Thoracic aorta (tissue), 2 donors: ENCODE measurements around the gene TUBB2B. TPM values are rescaled to one million over a fixed set of nuclear protein-coding genes. Genes with fewer than 3 reads are reported as not detected.

Experiments used
- ATAC-seq: fragments of 150-250 bp; one replicate; pipeline ENCODE4 v1.8.0; 2017; ENCODE audit warnings: low read depth; ENCODE audit not compliant: insufficient number of reproducible peaks, low FRiP score
- DNase-seq: peaks from one replicate; pipeline ENCODE4 v3.0.0-alpha.2; 2020; ENCODE audit warnings: low spot score
- H3K27ac ChIP-seq, 2 donors: fragments of 200-600 bp; sonication (generic); 1 replicate in 1 of 2; 2 replicates in 1 of 2; pipeline ENCODE4 v1.5.1; 2016; ENCODE audit warnings: mild to moderate bottlenecking in 2 of 2, moderate library complexity in 2 of 2
- H3K27me3 ChIP-seq: fragments of 200-600 bp; sonication (generic); replicated peaks from 2 replicates; pipeline ENCODE4 v1.6.0; 2016; ENCODE audit warnings: mild to moderate bottlenecking; ENCODE audit not compliant: insufficient read depth
- H3K36me3 ChIP-seq: fragments of 200-600 bp; sonication (generic); one replicate; pipeline ENCODE4 v1.5.1; 2016
- H3K4me1 ChIP-seq, 2 donors: fragments of 200-600 bp; sonication (generic); 1 replicate in 1 of 2; 2 replicates in 1 of 2; pipeline versions ENCODE4 v1.5.1 to v1.6.0; 2016; ENCODE audit warnings: low read depth in 2 of 2, mild to moderate bottlenecking in 1 of 2; ENCODE audit not compliant: control insufficient read depth in 1 of 2
- H3K4me3 ChIP-seq: fragments of 200-600 bp; sonication (generic); 2 replicates; pipeline ENCODE4 v1.5.1; 2016; ENCODE audit warnings: mild to moderate bottlenecking
- H3K9me3 ChIP-seq: fragments of 200-600 bp; sonication (generic); 2 replicates; pipeline ENCODE4 v1.5.1; 2016
- CTCF ChIP-seq: fragments of 200-600 bp; sonication (generic); IDR thresholded peaks from one replicate; pipeline ENCODE4 v1.5.1; 2019; ENCODE audit warnings: antibody characterized with exemption
- total RNA-seq, 2 donors: library from RNA; depleted of rRNA; stranded (reverse); fragments of >200 nt; gene quantifications; one replicate each; pipeline versions ENCODE4 v1.1.0 to v1.2.3, GENCODE V29; 2016

The TUBB2B gene
- total RNA-seq, 2 donors from 2014 or later = 1.8 to 3.2 TPM

GRCh38 chr6:3210024-3210610, 17.3 kb downstream of the TUBB2B start:
- no peaks in the 10 kb centered on the region for H3K27me3 ChIP-seq
- no peaks in the 10 kb centered on the region for H3K36me3 ChIP-seq
- no peak overlapping the region for H3K4me3 ChIP-seq
- peak overlapping the region in 1 of 2 donors; percentile 31 for H3K27ac ChIP-seq
- no peak for ATAC-seq
- no peaks in the 10 kb centered on the region for H3K9me3 ChIP-seq
- DNase-seq = no peak
- no peak for TF ChIP-seq CTCF
- H3K4me1 ChIP-seq = peaks cover 17 to 51% of the 10 kb centered on the region in 2 donors

- no peak for TF ChIP-seq CTCF
- Histone ChIP-seq H3K9me3 (no peaks in the 10 kb centered on the region), H3K4me1 (peaks cover 12 to 44% of the 10 kb centered on the region in 2 donors), H3K36me3 (no peaks in the 10 kb centered on the region), H3K4me3 (no peak overlapping the region), H3K27ac (peak overlapping the region in 1 of 2 donors; percentile 31), H3K27me3 (no peaks in the 10 kb centered on the region)
- ATAC-seq (no peak), DNase-seq (no peak)
Observed at GRCh38 chr6:3209114-3210023, 18.1 kb downstream of the TUBB2B start.

DNA sequence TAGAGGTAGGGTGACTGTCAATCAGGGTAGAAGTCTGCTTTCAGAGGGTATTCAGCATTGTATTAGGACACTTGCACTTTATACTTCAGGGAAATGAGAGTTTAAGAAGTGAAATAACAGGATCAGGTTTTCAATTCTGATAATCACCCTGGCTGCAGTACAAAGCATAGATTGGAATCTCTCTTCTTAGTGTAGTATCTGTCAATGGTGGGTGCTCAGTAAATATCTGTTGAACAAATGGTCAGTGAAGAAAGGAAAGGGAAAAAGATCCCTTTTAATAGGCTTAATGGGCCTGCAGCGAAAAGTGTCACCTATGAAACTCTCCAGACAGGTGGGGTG, 18.7 kb downstream of the TUBB2B start:
- Histone ChIP-seq H3K4me1 (peaks cover 12 to 44% of the 10 kb centered on the region in 2 donors), H3K4me3 (peak overlapping the region; percentile 26), H3K36me3 (no peaks in the 10 kb centered on the region), H3K27me3 (no peaks in the 10 kb centered on the region), H3K9me3 (no peaks in the 10 kb centered on the region), H3K27ac (peak overlapping the region; percentile 8 to 31)
- TF ChIP-seq CTCF = no peak
- no peak for ATAC-seq
- DNase-seq = no peak

GRCh38 chr6:3208098-3208774, 19.2 kb downstream of the TUBB2B start:
- no peaks in the 10 kb centered on the region for H3K9me3 ChIP-seq
- H3K36me3 ChIP-seq = no peaks in the 10 kb centered on the region
- H3K27me3 ChIP-seq = no peaks in the 10 kb centered on the region
- ATAC-seq = peak; percentile 87
- peak overlapping the region; percentile 8 to 31 for H3K27ac ChIP-seq
- peak overlapping the region; percentile 26 for H3K4me3 ChIP-seq
- DNase-seq = peak; percentile 80
- TF ChIP-seq CTCF = no peak
- H3K4me1 ChIP-seq = peaks cover 12 to 44% of the 10 kb centered on the region in 2 donors
